Esophagus squamous epithelium (tissue), 4 donors: ENCODE data around the gene PCDHA9.

Experiments used
- POLR2A ChIP-seq, 4 donors: fragments of 450-650 bp; IDR thresholded peaks; one replicate each; pipeline ENCODE4 v1.6.1; 2017; ENCODE audit warnings: antibody characterized with exemption in 4 of 4, mild to moderate bottlenecking in 4 of 4, moderate library complexity in 3 of 4
- TF ChIP-seq, protein P1 (sequence below), 6 experiments: fragments of 450-650 bp in 4 of 6; fragments of 200-600 bp in 2 of 6; sonication (generic) in 2 of 6; IDR thresholded peaks; one replicate each; pipeline ENCODE4 v1.5.1; 2016 to 2019; ENCODE audit warnings: antibody characterized with exemption in 6 of 6, mild to moderate bottlenecking in 4 of 6, moderate library complexity in 4 of 6

DNA sequence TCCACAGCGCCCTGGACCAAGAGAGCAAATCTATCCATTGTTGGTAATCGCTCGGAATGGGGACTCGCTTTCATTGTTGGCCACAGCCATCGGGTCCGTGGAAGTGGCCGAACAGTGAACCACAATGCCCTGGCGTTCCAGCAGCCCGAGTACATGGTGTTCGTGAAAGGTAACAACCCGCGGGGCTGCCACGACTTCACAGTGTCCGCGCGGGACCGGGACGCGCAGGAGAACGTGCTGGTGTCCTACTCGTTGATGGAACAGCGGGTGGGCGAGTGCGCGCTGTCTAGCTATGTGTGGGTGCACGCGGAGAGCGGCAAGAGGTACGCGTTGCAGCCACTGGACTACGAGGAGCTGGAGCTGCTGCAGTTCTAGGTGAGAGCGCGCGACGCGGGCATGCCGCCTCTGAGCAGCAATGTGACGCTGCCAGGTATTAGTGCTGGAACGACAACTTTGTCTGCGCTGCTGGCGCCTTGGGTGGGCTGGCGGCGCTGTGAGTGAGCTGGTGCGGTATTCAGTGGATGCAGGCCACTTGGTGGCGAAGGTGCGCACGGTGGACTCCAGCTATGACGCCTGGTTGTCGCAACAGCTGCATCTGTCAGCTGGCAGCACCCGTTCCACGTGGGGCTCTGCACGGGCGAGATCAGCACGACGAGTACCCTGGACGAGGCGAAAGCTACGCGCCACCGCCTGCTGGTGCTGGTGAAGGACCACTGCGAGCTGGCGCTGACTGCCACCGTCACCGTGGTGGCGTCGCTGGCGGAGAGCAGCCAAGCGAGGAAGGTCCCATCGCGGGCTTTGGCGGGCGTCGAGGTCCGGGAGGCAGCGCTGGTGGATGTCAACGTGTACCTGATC is 14.5 kb downstream of the PCDHA9 start:
- no peak for TF ChIP-seq POLR2A (IDR thresholded peaks at IDR 0.05)
- TF ChIP-seq, protein P1, sequence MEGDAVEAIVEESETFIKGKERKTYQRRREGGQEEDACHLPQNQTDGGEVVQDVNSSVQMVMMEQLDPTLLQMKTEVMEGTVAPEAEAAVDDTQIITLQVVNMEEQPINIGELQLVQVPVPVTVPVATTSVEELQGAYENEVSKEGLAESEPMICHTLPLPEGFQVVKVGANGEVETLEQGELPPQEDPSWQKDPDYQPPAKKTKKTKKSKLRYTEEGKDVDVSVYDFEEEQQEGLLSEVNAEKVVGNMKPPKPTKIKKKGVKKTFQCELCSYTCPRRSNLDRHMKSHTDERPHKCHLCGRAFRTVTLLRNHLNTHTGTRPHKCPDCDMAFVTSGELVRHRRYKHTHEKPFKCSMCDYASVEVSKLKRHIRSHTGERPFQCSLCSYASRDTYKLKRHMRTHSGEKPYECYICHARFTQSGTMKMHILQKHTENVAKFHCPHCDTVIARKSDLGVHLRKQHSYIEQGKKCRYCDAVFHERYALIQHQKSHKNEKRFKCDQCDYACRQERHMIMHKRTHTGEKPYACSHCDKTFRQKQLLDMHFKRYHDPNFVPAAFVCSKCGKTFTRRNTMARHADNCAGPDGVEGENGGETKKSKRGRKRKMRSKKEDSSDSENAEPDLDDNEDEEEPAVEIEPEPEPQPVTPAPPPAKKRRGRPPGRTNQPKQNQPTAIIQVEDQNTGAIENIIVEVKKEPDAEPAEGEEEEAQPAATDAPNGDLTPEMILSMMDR (IDR thresholded peaks at IDR 0.05) = no peak
